GM19328 (cell line): ENCODE data around the gene NABP1.

ENCODE experiments used
- ATAC-seq: cut with Tn5 transposase; IDR thresholded peaks from one replicate; pipeline ENCODE4 v1.9.1; 2021; ENCODE audit warnings: mild to moderate bottlenecking, moderate library complexity; ENCODE audit not compliant: unreplicated experiment

NABP1 gene

DNA sequence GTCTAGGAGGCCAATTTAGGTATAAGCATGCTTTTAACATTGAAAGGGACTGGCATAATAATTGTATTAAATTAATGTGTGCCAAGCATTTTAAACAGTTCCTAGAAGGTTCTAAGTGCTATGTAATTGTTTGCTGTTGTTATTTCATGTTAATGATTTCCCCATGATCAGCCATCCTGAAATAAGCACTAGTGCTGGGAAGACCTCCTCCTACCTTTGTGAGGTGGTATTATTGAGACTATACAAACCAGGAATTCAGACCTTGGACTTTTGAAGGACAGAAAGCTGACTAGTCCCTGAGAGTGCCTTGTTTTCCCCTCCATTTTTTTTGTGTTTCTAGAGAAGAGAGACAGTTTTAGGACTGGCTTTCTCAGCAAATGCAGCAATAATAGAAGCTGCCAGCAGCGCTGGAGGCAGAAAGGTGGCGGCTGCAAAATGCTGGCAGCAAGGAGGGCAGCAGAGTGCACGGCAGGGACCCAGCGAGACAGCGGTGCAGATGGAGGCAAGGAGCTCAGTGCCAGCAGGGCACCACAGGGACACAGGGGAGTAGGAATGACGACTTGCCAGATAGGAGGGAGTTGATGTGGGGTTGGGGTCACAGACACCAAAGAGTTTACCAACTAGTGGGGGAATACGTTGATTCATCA is 25.3 kb downstream of the NABP1 start:
- no peak for ATAC-seq

DNA sequence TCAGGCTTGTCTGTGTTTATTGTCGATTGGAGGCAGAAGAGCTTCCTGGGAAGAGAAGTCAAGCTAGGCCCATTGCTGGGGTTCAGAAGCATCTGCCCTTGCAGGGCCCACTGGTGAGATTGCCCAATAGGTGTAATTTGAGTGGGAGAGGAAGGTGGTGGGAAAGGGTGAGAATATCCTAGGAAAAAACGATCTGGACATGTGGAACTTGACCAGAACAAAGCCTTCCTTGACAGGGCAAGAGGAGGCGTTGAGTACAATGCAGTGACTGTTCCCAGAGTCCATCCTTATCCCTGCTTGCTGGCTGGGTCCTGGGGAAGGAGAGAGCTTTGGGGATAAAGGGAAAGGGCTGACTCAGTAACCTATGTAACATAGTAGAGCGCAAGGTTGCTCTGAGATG is 27.1 kb downstream of the NABP1 start:
- no peak for ATAC-seq

DNA sequence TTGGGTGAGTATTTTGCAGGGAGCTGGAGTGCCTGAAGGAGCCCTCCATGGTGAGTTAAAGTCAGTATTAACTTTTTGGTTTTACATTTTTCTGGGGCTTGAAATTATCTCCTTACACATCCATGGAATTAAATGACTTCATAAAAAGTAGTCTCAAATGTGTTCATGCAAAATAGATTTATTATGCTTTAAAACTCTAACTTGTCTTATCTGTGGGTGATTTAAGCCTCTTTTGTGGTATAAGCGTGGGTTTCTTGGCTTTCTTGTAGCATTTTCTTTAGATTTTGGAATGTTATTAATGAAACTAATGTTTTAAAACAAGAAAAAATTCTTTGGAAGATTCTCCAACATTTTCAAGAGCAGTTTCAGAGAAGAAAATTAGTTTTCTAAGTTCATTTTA is 27.8 kb downstream of the NABP1 start:
- ATAC-seq = no peak

DNA sequence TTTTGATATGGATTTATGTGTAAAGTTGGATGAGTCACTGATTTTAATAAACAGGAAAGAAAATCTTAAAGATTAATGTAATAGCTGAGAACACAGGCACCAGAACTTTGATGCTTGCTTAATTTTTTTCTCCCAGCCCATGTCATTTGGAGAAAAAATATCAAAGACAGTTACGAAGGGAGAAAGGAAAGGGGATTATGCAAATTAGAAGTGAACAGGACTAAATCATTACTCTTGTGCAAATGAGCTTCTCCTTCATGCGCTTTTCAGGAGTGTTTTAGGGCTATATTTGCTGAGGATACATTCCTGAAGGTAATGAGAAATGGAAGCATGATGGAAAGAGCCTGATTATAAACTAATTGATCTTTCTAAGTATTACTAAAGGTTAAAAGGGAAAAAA is 28.9 kb downstream of the NABP1 start:
- ATAC-seq = no peak

DNA sequence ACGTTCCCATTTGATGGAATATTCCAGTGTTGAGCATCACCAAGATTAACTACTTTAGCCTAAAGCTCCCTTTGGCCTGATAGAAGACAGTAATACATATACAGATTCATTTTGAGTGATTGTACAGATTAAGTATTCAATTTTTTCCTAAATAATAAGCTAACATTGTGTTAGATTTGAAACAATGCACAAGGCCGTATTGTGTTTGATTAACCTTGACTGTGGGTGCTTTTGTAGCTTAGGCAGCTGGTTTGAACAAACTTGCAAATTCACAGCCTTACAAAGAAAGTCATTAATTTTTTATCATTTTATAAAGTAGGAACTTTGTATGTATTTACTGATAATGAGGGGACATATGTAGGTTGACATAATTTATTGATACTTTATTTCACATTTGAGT is 29.6 kb downstream of the NABP1 start:
- no peak for ATAC-seq

DNA sequence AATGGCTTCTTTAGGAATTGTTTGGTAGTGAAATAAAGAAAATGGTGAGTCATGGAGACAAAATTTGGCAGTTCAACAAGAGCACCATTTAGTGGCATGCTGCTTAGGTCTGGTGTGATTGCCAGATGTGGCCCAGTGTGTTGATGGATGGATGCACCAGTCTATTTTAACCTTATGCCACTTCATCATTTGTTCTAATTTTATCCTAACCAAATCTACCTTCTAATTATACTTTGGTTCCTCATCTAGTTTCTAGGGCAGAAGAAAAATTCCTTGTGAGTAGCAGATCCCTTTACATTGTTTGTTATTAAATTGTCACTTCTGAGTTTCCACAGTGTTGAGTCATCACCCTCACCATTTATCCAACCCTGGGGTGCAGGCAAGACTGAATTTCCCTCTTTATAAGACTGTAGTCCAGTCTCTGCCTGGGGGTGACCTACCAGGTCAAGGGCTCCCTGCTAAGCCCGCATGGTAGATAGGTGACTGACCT is 32.5 kb downstream of the NABP1 start:
- no peak for ATAC-seq

GRCh38 chr2:191711621-191712020 is 33.7 kb downstream of the NABP1 start:
- no peak for ATAC-seq

- no peak for ATAC-seq
Observed at GRCh38 chr2:191713837-191714236, 35.9 kb downstream of the NABP1 start.

GRCh38 chr2:191714925-191715324 is 37.0 kb downstream of the NABP1 start:
- ATAC-seq = no peak

DNA sequence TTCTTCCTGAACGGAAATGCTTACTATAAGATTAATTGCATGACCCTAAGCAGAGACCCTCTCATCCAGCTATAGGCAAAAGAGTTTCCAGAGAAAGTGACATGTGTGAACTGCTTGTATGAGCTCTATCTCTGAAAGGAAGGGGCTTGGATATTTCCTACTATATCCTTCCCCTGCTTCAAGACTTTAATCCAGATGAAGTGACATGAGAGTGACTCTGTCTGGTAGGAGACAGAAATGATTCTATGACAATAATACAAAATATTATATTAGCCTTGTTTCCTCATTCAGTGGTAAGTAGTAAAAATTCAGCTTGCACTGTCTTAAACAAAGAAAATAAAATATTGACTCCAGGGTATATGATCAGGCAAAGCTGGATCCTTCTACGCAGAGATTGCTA is 37.5 kb downstream of the NABP1 start:
- no peak for ATAC-seq

DNA sequence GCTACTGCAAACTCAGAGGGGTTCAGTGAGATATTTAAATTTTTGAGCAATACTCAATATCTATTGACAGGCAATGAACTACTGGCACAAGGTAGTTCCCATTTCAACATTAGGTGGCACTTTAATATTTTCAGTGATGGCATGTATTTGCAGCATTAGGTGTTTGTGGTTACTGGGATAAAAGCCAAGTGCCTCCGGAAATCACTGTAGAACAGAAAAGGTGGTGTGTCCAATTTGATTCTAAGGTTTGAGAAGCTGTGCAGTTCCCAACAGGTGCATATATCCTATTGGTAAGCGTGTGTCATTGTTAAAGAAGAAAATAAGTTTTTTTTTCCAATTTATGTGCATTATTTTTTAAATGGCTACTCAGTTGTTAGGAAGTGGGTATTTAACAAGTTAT is 41.3 kb downstream of the NABP1 start:
- ATAC-seq = no peak

- ATAC-seq = no peak
Observed at GRCh38 chr2:191719938-191720337, 42.0 kb downstream of the NABP1 start.

DNA sequence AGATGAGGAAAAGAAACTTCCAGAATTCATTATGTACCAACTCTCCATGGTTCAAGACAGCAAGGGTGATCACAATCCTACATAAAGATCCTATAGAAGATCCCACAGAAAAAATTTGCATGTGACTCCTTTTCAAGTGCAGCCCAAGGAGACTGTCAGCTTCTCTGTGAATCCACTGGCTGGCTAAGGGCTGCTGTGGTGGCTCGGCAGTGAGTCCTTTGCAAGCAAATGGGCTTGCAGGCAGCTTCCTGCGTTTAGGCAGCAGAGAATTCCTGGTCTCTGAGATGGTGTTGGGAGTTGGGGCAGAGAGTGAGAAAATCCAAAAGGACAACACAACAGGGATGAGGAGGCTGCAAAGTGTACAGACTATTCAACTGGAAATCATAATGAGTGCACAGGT is 43.4 kb downstream of the NABP1 start:
- ATAC-seq = no peak

GRCh38 chr2:191724015-191724414 is 46.1 kb downstream of the NABP1 start:
- ATAC-seq = no peak

DNA sequence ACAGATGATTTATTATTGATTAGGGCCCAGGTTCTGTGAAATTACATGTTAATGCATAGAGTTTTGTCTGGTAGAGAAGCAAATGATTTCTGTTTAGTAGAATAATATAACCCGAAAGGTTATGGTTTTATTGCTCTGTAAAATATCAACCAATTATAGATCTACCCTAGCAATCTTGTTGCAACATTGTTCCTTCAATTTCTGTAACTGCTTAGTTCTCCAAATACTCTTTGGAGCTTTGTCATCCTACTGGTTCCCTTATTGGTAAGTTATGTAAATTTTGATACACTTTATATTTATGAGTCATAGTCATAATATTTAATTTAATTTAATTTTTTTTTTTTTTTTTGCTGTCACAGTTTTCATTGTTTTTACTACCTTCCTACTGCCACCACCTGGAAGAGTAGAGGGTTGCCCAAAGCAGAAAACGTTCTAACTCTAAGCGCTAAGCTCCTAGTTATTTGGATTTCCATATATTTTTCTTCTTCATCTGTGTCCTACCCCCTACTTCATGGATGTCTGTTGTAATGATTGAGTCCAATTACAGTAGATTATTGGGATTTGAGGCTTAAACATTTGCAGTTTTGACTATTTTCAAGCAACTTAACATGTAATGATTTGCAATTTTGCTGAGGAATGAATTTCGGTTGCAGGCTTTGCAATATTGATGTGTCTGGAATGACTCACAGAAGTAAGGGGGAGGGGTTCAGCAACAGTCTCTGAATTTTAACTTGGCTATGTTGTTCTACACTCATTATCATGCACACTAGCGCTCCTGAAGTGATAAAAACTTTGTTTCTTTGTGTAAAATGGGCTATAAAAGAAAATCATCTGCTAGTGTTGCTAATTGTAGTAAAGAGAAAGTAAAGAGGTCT is 51.1 kb downstream of the NABP1 start:
- no peak for ATAC-seq

- no peak for ATAC-seq
Observed at GRCh38 chr2:191730263-191730662, 52.3 kb downstream of the NABP1 start.
